Muscle layer of duodenum (tissue), 2 donors: ENCODE data around the gene PVR.
"Not testable (repeated sequence)": the region's sequence is repeated elsewhere in the genome, so short reads cannot be mapped to it uniquely, and the experiment has no call there.

Experiments used
- H3K27ac ChIP-seq: one replicate; pipeline ENCODE4 v1.7.0; 2013; ENCODE audit warnings: mild to moderate bottlenecking, low read length
- H3K27me3 ChIP-seq: one replicate; pipeline ENCODE4 v1.7.0; 2013; ENCODE audit warnings: low read depth, mild to moderate bottlenecking, control low read depth, low read length
- H3K36me3 ChIP-seq, 2 donors: one replicate each; pipeline ENCODE4 v1.7.0; 2013; ENCODE audit warnings: low read length in 2 of 2, control low read depth in 1 of 2, mild to moderate bottlenecking in 1 of 2; ENCODE audit not compliant: insufficient read depth in 2 of 2, control insufficient read depth in 1 of 2
- H3K4me1 ChIP-seq, 2 donors: one replicate each; pipeline ENCODE4 v1.7.0; 2013; ENCODE audit warnings: low read length in 2 of 2, mild to moderate bottlenecking in 2 of 2, control low read depth in 1 of 2, moderate library complexity in 1 of 2; ENCODE audit not compliant: insufficient read depth in 2 of 2, control insufficient read depth in 1 of 2
- H3K4me3 ChIP-seq, 2 donors: one replicate each; pipeline ENCODE4 v1.7.0; 2013; ENCODE audit warnings: low read length in 2 of 2, low read depth in 1 of 2, mild to moderate bottlenecking in 1 of 2
- H3K9me3 ChIP-seq, 2 donors: one replicate each; pipeline ENCODE4 v1.7.0; 2013; ENCODE audit warnings: low read length in 2 of 2, control low read depth in 1 of 2, mild to moderate bottlenecking in 1 of 2; ENCODE audit not compliant: control insufficient read depth in 1 of 2
- donor health status: healthy.

PVR gene

GRCh38 chr19:44620667-44621066, 23.0 kb upstream of the PVR start:
- Histone ChIP-seq H3K4me1 (no peaks in the 10 kb centered on the region), H3K27me3 (no peaks in the 10 kb centered on the region), H3K36me3 (no peaks in the 10 kb centered on the region), H3K27ac (no peak overlapping the region), H3K9me3 (no peaks in the 10 kb centered on the region), H3K4me3 (no peak overlapping the region)

DNA sequence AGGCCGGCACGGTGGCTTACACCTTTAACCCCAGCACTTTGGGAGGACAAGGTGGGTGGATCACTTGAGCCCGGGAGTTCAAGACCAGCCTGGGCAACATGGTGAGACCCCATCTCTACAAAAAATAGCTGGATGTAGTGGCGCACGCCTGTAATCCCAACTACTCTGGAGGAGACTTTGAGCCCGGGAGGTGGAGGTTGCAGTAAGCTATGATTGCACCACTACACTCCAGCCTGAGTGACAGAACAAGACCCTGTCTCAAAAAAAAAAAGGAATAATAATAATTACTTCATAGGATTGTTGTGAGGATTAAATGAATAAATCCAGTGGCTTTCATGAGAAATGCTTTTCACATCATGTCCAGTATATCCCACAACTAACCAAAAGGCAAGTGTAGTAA, 22.3 kb upstream of the PVR start:
- no peaks in the 10 kb centered on the region for H3K27me3 ChIP-seq
- no peak overlapping the region for H3K27ac ChIP-seq
- H3K4me1 ChIP-seq: no peaks in the 10 kb centered on the region
- no peak overlapping the region for H3K4me3 ChIP-seq
- H3K36me3 ChIP-seq: no peaks in the 10 kb centered on the region
- H3K9me3 ChIP-seq: no peaks in the 10 kb centered on the region

GRCh38 chr19:44623080-44623479, 20.6 kb upstream of the PVR start:
- no peaks in the 10 kb centered on the region for H3K27me3 ChIP-seq
- no peaks in the 10 kb centered on the region for H3K9me3 ChIP-seq
- H3K27ac ChIP-seq: no peak overlapping the region
- no peaks in the 10 kb centered on the region for H3K36me3 ChIP-seq
- H3K4me1 ChIP-seq: no peaks in the 10 kb centered on the region
- H3K4me3 ChIP-seq: no peak overlapping the region

GRCh38 chr19:44623626-44624025, 20.1 kb upstream of the PVR start:
- Histone ChIP-seq H3K27me3 (no peaks in the 10 kb centered on the region), H3K9me3 (no peaks in the 10 kb centered on the region), H3K36me3 (no peaks in the 10 kb centered on the region), H3K4me1 (no peaks in the 10 kb centered on the region), H3K4me3 (no peak overlapping the region), H3K27ac (no peak overlapping the region)

GRCh38 chr19:44624840-44625354, 18.8 kb upstream of the PVR start:
- Histone ChIP-seq H3K4me1 (no peaks in the 10 kb centered on the region), H3K27ac (no peak overlapping the region), H3K27me3 (no peaks in the 10 kb centered on the region), H3K4me3 (no peak overlapping the region), H3K36me3 (no peaks in the 10 kb centered on the region), H3K9me3 (no peaks in the 10 kb centered on the region)

DNA sequence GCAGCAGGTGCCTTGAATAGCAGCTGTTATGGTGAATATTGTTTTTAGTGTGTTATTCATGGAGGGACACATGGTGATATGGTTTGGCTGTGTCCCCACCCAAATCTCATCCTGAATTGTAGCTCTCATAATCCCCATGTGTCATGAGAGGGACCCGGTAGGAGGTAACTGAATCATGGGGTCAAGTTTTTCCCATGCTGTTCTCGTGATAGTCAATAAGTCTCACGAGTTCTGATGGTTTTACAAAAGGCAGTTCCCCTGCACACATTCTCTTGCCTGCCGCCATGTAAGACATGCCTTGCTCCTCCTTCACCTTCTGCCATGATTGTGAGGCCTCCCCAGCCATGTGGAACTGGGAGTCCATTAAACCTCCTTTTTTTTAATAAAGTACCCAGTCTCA, 18.1 kb upstream of the PVR start:
- H3K27ac ChIP-seq, H3K27me3 ChIP-seq: not testable (repeated sequence)

GRCh38 chr19:44626048-44626624, 17.6 kb upstream of the PVR start:
- no peaks in the 10 kb centered on the region for H3K36me3 ChIP-seq
- H3K27me3 ChIP-seq: no peaks in the 10 kb centered on the region
- no peak overlapping the region for H3K27ac ChIP-seq
- no peaks in the 10 kb centered on the region for H3K9me3 ChIP-seq
- H3K4me1 ChIP-seq: no peaks in the 10 kb centered on the region
- H3K4me3 ChIP-seq: no peak overlapping the region

More for the DNA sequence above, 18.1 kb upstream of the PVR start:
- H3K4me1 ChIP-seq, H3K36me3 ChIP-seq, H3K9me3 ChIP-seq, H3K4me3 ChIP-seq: not testable (repeated sequence)

DNA sequence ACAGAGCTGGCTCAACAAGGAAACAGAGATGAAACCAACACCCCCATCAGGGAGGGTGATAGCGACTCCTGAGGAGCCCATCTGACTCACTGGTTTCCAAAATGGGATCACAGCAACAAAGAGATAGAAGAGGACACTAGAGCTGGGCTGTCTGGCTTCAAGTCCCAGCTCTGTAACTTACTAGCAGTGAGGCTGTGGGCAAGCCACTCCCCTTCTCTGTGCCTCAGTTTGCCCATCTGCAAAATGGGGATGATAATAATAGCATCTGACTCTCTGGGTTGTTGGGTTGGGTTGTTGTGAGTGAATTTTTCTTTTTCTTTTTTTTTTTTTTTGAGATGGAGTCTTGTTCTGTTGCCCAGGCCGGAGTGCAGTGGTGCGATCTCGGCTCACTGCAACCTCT, 16.1 kb upstream of the PVR start:
- Histone ChIP-seq H3K9me3 (no peaks in the 10 kb centered on the region), H3K27me3 (no peaks in the 10 kb centered on the region), H3K4me1 (no peaks in the 10 kb centered on the region), H3K4me3 (no peak overlapping the region), H3K36me3 (no peaks in the 10 kb centered on the region), H3K27ac (no peak overlapping the region)

GRCh38 chr19:44628793-44629192, 14.9 kb upstream of the PVR start:
- H3K4me1 ChIP-seq: no peaks in the 10 kb centered on the region
- H3K36me3 ChIP-seq: no peaks in the 10 kb centered on the region
- no peaks in the 10 kb centered on the region for H3K27me3 ChIP-seq
- no peak overlapping the region for H3K4me3 ChIP-seq
- no peaks in the 10 kb centered on the region for H3K9me3 ChIP-seq
- no peak overlapping the region for H3K27ac ChIP-seq

GRCh38 chr19:44631611-44632010, 12.1 kb upstream of the PVR start:
- H3K4me1 ChIP-seq, H3K9me3 ChIP-seq, H3K27ac ChIP-seq, H3K4me3 ChIP-seq, H3K27me3 ChIP-seq, H3K36me3 ChIP-seq: not testable (repeated sequence)

DNA sequence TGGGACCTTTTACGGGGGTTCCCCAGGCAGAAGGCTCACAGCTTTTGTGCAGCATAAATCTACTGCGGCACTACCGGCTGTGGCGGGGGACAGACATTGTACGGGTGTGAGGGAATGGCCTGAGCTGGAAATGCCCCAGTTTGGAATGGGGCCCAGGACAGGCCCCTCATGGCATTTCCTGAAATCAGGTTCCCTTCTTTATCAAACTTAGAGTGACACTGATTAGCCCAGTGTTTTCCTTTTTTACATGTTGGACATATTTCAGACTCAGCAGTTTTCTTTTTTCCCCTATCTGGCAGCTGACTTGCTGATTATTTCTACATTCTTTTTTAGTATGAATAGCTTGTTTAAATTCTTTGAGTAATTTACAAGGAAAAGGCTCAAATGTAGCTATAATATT, 9.7 kb upstream of the PVR start:
- not testable (repeated sequence) for H3K9me3 ChIP-seq, H3K4me3 ChIP-seq, H3K36me3 ChIP-seq, H3K27ac ChIP-seq, H3K4me1 ChIP-seq, H3K27me3 ChIP-seq

GRCh38 chr19:44634785-44635184, 8.9 kb upstream of the PVR start:
- Histone ChIP-seq H3K9me3 (no peaks in the 10 kb centered on the region), H3K36me3 (no peaks in the 10 kb centered on the region), H3K27me3 (no peaks in the 10 kb centered on the region), H3K4me1 (no peaks in the 10 kb centered on the region), H3K4me3 (no peak overlapping the region), H3K27ac (no peak overlapping the region)
